Activated naive CD8-positive, alpha-beta T cell treated with anti-CD3 and anti-CD28 coated beads, Interleukin-2, amount 50 U/mL, for 24 hours (primary cell): Measurements from ENCODE around the gene SYNGR3.

Experiments
- ATAC-seq: fragments of 150-1000 bp; cut with Tn5 transposase; one replicate; pipeline ENCODE4 v1.10.0; 2021
- DNase-seq: peaks from one replicate; pipeline ENCODE4 v3.0.0; 2021
- H3K27ac Mint-ChIP-seq: one replicate; pipeline ENCODE4 v1.8.0; 2021; ENCODE audit warnings: mild to moderate bottlenecking, mixed read lengths
- H3K27me3 Mint-ChIP-seq: one replicate; pipeline ENCODE4 v1.8.0; 2021; ENCODE audit warnings: mixed read lengths
- H3K36me3 Mint-ChIP-seq: one replicate; pipeline ENCODE4 v1.8.0; 2021; ENCODE audit warnings: low read depth, mixed read lengths
- H3K4me1 Mint-ChIP-seq: one replicate; pipeline ENCODE4 v1.8.0; 2021; ENCODE audit warnings: mixed read lengths
- H3K4me3 Mint-ChIP-seq: one replicate; pipeline ENCODE4 v1.8.0; 2021; ENCODE audit warnings: mild to moderate bottlenecking, moderate library complexity, mixed read lengths
- H3K9me3 Mint-ChIP-seq: one replicate; pipeline ENCODE4 v1.8.0; 2021; ENCODE audit warnings: mixed read lengths

The SYNGR3 gene

GRCh38 chr16:1965396-1966001, 24.3 kb upstream of the SYNGR3 start:
- DNase-seq, result no peak
- Mint-ChIP-seq H3K4me3 (peak overlapping the region; percentile 100), H3K36me3 (peaks cover 46% of the 10 kb centered on the region), H3K27me3 (no peaks in the 10 kb centered on the region), H3K4me1 (peaks cover 37% of the 10 kb centered on the region), H3K27ac (peak overlapping the region; percentile 100), H3K9me3 (no peaks in the 10 kb centered on the region)
- ATAC-seq, result no peak

- H3K36me3 Mint-ChIP-seq, result peaks cover 38% of the 10 kb centered on the region
- peaks cover 35% of the 10 kb centered on the region for H3K4me1 Mint-ChIP-seq
- DNase-seq, result no peak
- no peaks in the 10 kb centered on the region for H3K27me3 Mint-ChIP-seq
- H3K9me3 Mint-ChIP-seq, result no peaks in the 10 kb centered on the region
- H3K27ac Mint-ChIP-seq, result peak within 1 kb of the TSS; percentile 100
- ATAC-seq, result no peak
- H3K4me3 Mint-ChIP-seq, result peak within 1 kb of the TSS; percentile 100
Measured at GRCh38 chr16:1966460-1966859, 23.3 kb upstream of the SYNGR3 start, which contains the start of gene RNF151. RNF151 (plus strand) TSS chr16:1966856; CDS start chr16:1966882, 26 bp downstream.

GRCh38 chr16:1968146-1968953, 21.4 kb upstream of the SYNGR3 start:
- Mint-ChIP-seq H3K27ac (no peak overlapping the region), H3K9me3 (no peaks in the 10 kb centered on the region), H3K4me1 (peaks cover 37% of the 10 kb centered on the region), H3K27me3 (no peaks in the 10 kb centered on the region), H3K36me3 (peaks cover 28% of the 10 kb centered on the region), H3K4me3 (no peak overlapping the region)
- DNase-seq (no peak), ATAC-seq (no peak)

- Mint-ChIP-seq H3K36me3 (peaks cover 24% of the 10 kb centered on the region), H3K4me1 (peaks cover 23% of the 10 kb centered on the region), H3K9me3 (no peaks in the 10 kb centered on the region), H3K4me3 (peak within 1 kb of the TSS; percentile 99), H3K27ac (peak within 1 kb of the TSS; percentile 99), H3K27me3 (no peaks in the 10 kb centered on the region)
- DNase-seq, result peak; percentile 98
- ATAC-seq, result peak; percentile 94
Measured at GRCh38 chr16:1971796-1972489, 17.8 kb upstream of the SYNGR3 start, which contains the start of gene TBL3. TBL3 (plus strand) TSS chr16:1972053; CDS start chr16:1972165, 112 bp downstream.

- no peaks in the 10 kb centered on the region for H3K27me3 Mint-ChIP-seq
- no peaks in the 10 kb centered on the region for H3K9me3 Mint-ChIP-seq
- no peak for ATAC-seq
- DNase-seq, result no peak
- peak overlapping the region; percentile 99 for H3K4me3 Mint-ChIP-seq
- peak overlapping the region; percentile 26 for H3K27ac Mint-ChIP-seq
- H3K36me3 Mint-ChIP-seq, result peaks cover 26% of the 10 kb centered on the region
- H3K4me1 Mint-ChIP-seq, result peaks cover 23% of the 10 kb centered on the region
Measured at GRCh38 chr16:1972490-1972877, 17.3 kb upstream of the SYNGR3 start.

- ATAC-seq (no peak), DNase-seq (no peak)
- Mint-ChIP-seq H3K36me3 (peaks cover 29% of the 10 kb centered on the region), H3K4me3 (peak overlapping the region; percentile 99), H3K9me3 (no peaks in the 10 kb centered on the region), H3K27me3 (no peaks in the 10 kb centered on the region), H3K27ac (no peak overlapping the region), H3K4me1 (peaks cover 23% of the 10 kb centered on the region)
Measured at GRCh38 chr16:1973461-1974156, 16.2 kb upstream of the SYNGR3 start.

- H3K4me1 Mint-ChIP-seq, result peaks cover 23% of the 10 kb centered on the region
- ATAC-seq, result no peak
- no peak overlapping the region for H3K27ac Mint-ChIP-seq
- H3K27me3 Mint-ChIP-seq, result no peaks in the 10 kb centered on the region
- peak overlapping the region; percentile 14 for H3K4me3 Mint-ChIP-seq
- peaks cover 29% of the 10 kb centered on the region for H3K36me3 Mint-ChIP-seq
- H3K9me3 Mint-ChIP-seq, result no peaks in the 10 kb centered on the region
- no peak for DNase-seq
Measured at GRCh38 chr16:1974157-1975070, 15.4 kb upstream of the SYNGR3 start.

- Mint-ChIP-seq H3K4me1 (peaks cover 23% of the 10 kb centered on the region), H3K9me3 (no peaks in the 10 kb centered on the region), H3K36me3 (peaks cover 29% of the 10 kb centered on the region), H3K4me3 (no peak overlapping the region), H3K27ac (no peak overlapping the region), H3K27me3 (peaks cover 4% of the 10 kb centered on the region)
- ATAC-seq (no peak), DNase-seq (no peak)
Measured at GRCh38 chr16:1975432-1976215, 14.1 kb upstream of the SYNGR3 start.

- Mint-ChIP-seq H3K36me3 (peaks cover 29% of the 10 kb centered on the region), H3K4me3 (no peak overlapping the region), H3K4me1 (peaks cover 20% of the 10 kb centered on the region), H3K27ac (no peak overlapping the region), H3K27me3 (peaks cover 9% of the 10 kb centered on the region), H3K9me3 (no peaks in the 10 kb centered on the region)
- DNase-seq (no peak), ATAC-seq (no peak)
Measured at GRCh38 chr16:1976216-1976520, 13.6 kb upstream of the SYNGR3 start.

GRCh38 chr16:1976951-1977874, 12.6 kb upstream of the SYNGR3 start:
- H3K27me3 Mint-ChIP-seq, result peaks cover 19% of the 10 kb centered on the region
- peaks cover 15% of the 10 kb centered on the region for H3K4me1 Mint-ChIP-seq
- no peak overlapping the region for H3K27ac Mint-ChIP-seq
- no peak overlapping the region for H3K4me3 Mint-ChIP-seq
- ATAC-seq (no peak), DNase-seq (no peak)
- H3K9me3 Mint-ChIP-seq, result no peaks in the 10 kb centered on the region
- H3K36me3 Mint-ChIP-seq, result peaks cover 22% of the 10 kb centered on the region

GRCh38 chr16:1977875-1978268, 11.9 kb upstream of the SYNGR3 start:
- Mint-ChIP-seq H3K9me3 (no peaks in the 10 kb centered on the region), H3K36me3 (peaks cover 21% of the 10 kb centered on the region), H3K4me1 (peaks cover 11% of the 10 kb centered on the region), H3K27ac (no peak overlapping the region), H3K4me3 (no peak overlapping the region), H3K27me3 (peaks cover 26% of the 10 kb centered on the region)
- DNase-seq (no peak), ATAC-seq (no peak)

- H3K27me3 Mint-ChIP-seq, result peaks cover 30% of the 10 kb centered on the region
Measured at GRCh38 chr16:1978476-1979120, 11.2 kb upstream of the SYNGR3 start.

More at GRCh38 chr16:1978476-1979120, 11.2 kb upstream of the SYNGR3 start:
- Mint-ChIP-seq H3K4me3 (no peak overlapping the region), H3K9me3 (no peaks in the 10 kb centered on the region), H3K4me1 (peaks cover 8% of the 10 kb centered on the region), H3K27ac (no peak overlapping the region), H3K36me3 (peaks cover 20% of the 10 kb centered on the region)
- ATAC-seq (no peak), DNase-seq (no peak)
